NCI-H345 treated with DMSO at 0.1 percent for 48 hours (cell line): ENCODE measurements around the gene RXFP4.
"Not testable (repeated sequence)": the region's sequence is repeated elsewhere in the genome, so short reads cannot be mapped to it uniquely, and the experiment has no call there.

Experiments used
- DNase-seq: peaks from one replicate; lab custom pipeline; 2025; ENCODE audit not compliant: unreplicated experiment; lab: John Stamatoyannopoulos, UW

Gene RXFP4

DNA sequence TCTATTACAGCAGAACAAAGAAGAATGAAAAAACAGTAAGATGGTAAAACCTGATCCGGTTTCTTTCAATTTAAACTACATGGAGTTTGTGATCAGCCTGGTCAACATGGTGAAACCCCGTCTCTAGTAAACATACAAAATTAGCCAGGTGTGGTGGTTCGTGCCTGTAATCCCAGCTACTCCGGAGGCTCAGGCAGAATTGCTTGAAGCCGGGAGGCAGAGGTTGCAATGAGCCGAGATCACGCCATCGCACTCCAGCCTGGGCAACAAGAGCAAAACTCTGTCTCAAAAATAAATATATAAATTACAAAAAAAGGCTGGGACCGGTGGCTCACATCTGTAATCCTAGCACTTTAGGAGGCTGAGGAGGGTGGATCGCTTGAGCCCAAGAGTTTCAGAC is 10.7 kb upstream of the RXFP4 start:
- DNase-seq = not testable (repeated sequence)

DNA sequence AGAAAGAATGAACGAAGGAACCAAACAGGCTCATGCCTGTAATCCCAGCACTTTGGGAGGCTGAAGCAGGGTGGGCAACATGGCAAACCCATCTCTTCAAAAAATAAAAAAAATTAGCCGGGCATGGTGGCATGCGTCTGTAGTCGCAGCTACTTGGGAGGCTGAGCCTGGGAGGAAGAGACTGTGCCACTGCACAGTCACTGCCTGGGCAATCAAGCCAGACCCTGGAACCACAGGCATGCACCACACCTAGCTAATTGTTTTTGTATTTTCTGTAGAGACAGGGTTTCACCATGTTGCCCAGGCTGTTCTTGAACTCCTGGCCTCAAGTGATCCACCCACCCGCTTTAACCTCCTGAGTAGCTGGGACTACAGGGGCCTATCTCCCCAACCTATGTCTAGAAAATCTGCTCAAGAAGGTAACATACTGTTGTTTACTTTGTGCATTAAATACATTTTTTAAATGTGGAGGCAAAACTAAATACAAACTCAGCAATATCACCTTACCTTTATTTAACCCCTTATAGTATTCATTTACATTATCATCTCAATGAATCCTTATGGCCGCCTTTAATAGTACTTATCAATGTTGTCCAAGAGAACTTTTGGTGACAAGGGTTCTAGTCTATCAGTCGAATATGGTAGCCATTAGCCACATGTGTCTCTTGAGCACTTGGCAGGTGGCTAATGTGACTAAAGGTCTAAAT is 10.0 kb upstream of the RXFP4 start:
- DNase-seq = no peak

DNA sequence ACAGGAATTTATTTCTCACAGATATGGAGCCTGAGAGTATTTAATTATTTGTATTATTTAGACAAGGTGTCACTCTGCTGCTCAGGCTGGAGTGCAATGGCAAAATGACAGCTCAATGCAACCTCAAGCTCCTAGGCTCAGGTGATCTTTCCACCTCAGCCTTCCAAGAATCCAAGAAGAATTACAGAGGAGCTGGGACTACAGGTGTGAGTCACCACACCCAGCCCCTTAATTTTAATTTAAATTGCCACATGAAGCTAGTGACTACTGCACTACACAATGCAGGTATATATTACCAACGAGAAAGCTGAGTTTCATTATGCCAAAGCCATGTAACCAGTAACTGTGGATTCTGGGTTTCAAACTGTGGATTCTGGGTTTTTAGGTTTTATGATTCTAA is 9.4 kb upstream of the RXFP4 start:
- no peak for DNase-seq

GRCh38 chr1:155932487-155932886 is 9.0 kb upstream of the RXFP4 start:
- no peak for DNase-seq

DNA sequence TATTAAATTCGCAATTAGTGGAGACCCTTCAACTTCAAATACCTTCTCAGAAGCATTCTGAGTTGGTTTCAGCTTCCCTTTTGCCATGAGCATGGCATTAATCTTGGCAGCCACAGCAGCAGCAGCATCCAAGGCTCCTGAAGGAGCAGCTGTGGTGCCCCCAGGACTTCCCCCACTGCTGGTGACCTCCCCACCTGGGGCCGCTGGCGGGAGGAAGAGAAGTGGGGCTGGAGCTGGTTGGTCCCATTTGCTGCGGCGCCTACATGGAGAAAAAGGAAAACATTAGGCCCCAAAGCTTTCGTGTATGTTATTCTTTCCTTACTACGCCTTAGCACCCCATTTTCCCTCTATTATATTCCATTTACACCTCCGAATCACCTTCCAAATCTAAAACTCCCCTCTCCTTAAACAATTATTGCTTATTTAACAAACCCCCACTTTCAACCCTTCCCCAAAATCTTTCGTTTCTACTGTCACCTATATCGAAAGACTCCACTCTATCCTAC is 7.8 kb upstream of the RXFP4 start:
- no peak for DNase-seq

GRCh38 chr1:155934097-155934935 is 7.1 kb upstream of the RXFP4 start, which contains the start of gene KHDC4:
Gene KHDC4, minus strand, starts transcription at chr1:155934413. Its CDS starts 40 bp downstream, at chr1:155934373.
- DNase-seq = peak; percentile 100

GRCh38 chr1:155934936-155935590 is 6.4 kb upstream of the RXFP4 start:
- DNase-seq = peak; percentile 92

DNA sequence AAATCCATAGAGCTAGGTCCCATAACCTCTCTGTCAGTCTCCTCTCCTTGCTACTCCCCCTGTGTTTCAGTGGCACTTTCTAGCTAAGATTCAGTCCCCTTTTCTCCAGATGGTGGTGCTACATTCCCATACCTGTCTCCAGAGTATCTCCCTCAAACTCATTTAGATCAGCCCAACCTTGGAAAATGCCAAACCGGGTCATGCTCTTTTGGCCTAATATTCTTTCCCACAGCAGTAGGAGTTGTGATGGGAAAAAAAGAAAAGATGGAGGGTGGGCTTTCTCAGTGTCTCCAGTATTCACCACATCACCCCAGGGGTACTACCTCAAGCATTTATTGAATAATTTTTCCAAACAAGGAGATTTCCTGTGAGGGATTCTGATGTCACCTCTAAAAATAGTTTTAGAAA is 3.2 kb upstream of the RXFP4 start:
- peak; percentile 90 for DNase-seq

GRCh38 chr1:155940482-155940992 is 901 bp upstream of the RXFP4 start:
- no peak for DNase-seq

- DNase-seq = no peak
These were observed 550 bp downstream of the RXFP4 start for GRCh38 chr1:155941845-155942531.

GRCh38 chr1:155942578-155943141 is 1.2 kb downstream of the RXFP4 start:
- DNase-seq = no peak

DNA sequence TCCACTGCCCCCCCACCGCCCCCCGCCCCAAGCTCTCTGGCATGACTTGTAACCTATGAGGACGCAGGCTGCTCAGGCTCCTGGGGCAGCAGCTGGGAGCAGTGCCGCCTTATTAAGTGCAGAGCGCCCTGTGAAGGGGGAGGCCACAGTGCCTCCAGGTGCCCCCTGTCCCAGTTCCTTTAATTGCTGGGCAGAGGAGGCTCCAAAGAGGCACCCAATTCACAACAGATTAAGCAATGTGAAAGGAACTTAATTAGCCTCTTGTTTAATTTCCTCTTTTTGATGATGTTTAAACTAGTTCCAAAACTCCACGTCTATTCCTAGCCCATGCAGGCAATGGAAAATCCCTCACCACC is 3.0 kb downstream of the RXFP4 start:
- no peak for DNase-seq

DNA sequence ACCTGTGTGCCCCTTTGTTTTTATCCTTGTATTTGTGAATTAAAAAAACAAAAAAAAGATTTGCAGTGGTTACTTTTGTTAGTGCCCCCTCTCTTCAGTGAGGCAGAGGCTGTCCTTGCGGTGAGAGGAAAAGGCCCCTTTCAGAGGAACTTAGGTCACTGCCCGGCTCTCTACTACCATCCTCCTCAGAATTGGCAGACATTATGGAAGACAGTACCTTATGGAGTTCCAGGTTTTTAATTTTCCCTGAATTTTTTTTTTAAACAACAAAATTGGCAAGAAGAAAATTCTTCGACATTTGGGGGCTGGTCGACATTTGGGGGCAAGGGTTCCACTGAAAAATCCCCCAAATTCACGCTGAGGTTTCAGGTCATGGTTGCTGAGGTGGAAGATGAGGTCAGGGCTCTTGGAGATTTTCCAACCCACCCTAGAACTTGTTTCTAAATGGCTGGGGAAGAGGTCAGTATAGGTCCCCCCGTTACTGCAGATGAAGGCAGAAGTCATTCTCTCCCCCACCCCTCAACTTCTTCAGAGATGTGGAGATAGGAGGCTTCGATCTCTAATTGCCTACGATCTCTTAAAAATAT is 5.3 kb downstream of the RXFP4 start:
- DNase-seq = no peak

- DNase-seq = no peak
These were observed 5.9 kb downstream of the RXFP4 start for GRCh38 chr1:155947292-155947691.

- no peak for DNase-seq
These were observed 6.3 kb downstream of the RXFP4 start for GRCh38 chr1:155947741-155948140.

- no peak for DNase-seq
These were observed 9.4 kb downstream of the RXFP4 start for GRCh38 chr1:155950829-155951228.

DNA sequence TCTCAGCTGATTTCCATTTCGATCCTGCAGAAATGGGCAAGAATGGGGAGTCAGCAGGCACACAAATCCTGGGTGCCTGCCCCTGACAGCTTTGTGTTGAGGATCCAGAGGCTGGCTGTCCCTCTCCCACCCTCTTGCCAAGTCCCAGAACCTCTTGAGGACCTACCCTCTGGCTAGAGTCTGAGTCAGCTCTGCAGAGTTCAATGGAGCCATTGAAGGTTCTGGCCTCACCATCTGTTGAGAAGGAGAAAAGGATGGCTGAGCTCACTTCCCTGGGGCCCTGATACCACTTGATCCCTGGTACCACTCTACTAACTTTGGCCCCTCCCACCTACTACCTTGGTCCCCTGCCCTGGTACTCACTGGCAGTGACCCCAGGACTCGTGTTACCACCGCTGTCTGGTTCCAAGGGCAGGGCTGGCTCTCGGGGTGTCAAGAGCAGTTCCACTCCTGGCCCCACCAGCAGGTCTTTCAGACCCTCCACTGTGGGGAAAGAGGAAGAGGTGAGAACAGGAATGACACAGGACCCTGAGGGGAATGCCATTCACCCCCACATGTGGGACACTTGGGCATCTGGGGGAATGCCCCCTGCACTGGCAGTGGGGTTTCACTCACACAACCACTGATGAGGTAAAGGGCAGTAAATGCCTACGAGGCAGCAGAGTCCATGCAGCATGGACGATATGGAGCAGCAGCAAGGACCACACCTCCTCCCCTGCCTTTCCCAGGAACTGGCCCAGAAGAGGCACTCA is 10.5 kb downstream of the RXFP4 start:
- no peak for DNase-seq

DNA sequence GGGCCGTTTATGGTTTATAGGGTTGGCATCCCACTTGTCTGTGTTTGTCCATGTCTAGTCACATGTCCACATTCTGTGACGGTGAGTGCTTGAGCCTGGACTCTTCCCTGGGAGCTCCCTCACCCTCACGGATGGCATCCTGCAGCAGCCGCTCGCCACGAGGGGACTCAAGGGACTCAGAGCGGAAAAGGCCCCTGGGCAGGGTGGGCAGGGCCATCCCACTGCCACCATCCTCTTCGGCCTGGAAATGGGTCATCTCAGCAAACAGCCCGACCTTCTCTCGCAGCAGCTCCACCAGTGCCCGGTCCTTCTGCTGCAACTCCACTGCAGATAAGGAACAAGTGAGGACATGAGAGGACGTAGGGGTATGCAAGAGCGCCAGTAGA is 11.1 kb downstream of the RXFP4 start:
- no peak for DNase-seq

DNA sequence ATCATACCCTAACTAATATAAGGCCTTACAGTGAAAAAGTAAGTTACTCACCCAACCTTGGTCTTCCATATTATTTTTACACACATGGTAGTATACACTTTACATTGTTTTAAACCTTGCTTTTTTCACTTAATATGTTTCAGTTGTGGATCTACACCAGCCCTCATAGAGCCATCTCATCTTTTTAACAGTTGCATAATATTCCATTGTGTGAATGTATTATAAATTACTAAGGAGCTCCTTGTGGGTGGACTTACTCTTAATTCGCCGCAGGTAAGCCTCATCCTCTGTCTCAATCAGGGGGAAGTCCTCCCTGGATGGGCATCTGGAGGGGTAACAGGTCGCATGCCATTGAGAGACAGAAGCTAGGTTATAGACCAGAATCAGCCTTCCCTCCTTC is 13.2 kb downstream of the RXFP4 start:
- no peak for DNase-seq
